ENCODE measurements around the gene UBA52. TPM values are rescaled to one million over a fixed set of nuclear protein-coding genes. Genes with fewer than 3 reads are reported as not detected.
"Not testable (repeated sequence)": the region's sequence is repeated elsewhere in the genome, so short reads cannot be mapped to it uniquely, and the experiment has no call there.

UBA52 gene
- total RNA-seq, 8 experiments from 2014 or later = 1,160 to 2,382 (median 1,457) TPM

DNA sequence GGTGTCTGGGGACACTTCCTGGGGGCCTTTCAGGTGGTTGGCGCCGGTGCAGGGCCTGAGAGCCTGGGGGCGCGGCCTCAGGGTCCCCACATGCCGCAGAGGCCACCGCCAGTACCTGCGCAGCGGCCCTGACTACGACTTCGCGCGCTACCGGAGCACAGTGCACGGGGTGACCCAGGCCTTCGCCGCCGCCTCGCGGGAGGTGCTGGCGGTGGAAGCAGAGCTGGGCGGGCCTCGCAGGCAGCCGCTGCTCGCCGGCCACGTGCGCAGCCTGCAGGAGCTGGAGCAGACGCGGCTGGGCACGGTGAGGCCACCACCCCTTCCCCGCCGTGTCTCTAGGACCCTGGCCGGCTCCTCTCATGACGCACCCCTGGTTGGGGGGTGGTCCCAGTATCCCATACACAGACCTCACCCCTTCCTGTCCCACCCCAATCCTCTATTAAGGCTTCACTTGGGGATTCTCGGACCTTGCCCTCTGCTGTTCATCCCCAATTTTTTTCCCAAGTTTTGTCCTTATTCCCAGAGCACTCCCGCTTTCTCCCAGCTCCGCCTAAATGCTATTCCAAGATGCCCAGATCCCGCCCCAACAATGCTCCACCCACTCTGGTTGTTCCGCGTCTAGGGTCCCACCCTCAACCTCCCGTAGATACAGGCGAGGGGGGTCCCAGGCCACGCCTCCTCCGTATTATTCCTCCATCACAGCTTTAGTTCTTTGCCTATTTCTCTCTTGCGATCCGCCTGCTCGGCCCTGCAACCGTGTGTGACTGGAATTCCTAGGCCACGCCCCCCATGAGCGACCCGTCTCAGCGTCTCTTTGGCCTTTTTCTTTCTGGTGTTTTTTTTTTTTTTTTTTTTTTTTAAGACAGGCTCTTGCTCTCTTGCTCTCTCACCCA, 18.0 kb downstream of the UBA52 start:
- peak overlapping the region; percentile 78 to 96 (median 90) for H3K4me3 ChIP-seq
- 0 to 15% (median 2%) methylated on average over 2 to 14 of the region's 52 CpGs; no CpG with 5 or more reads in 2 of the 10 experiments for WGBS, 10 experiments
- in situ Hi-C loops (cut with MboI; ENCODE audit: low pct_unique_long_range_greater_than_20kb in 2 of 9, low sequenced_read_pairs in 9 of 9, unreplicated experiment in 9 of 9) = loop anchor here in 6 of 9 experiments (10.0 to 25.0 kb wide), 4 partner anchors 248 to 398 kb away; partner anchors contain the start of gene UPF1 (in 3 of the 6)
- peak; percentile 36 to 72 (median 48) for ATAC-seq (replicated peaks in 6 of 8)
- H3K27ac ChIP-seq = peak overlapping the region; percentile 87 to 88
- peaks cover 5 to 8% of the 10 kb centered on the region in 2 donors for H3K4me1 ChIP-seq (replicated peaks in 1 of 2)

DNA sequence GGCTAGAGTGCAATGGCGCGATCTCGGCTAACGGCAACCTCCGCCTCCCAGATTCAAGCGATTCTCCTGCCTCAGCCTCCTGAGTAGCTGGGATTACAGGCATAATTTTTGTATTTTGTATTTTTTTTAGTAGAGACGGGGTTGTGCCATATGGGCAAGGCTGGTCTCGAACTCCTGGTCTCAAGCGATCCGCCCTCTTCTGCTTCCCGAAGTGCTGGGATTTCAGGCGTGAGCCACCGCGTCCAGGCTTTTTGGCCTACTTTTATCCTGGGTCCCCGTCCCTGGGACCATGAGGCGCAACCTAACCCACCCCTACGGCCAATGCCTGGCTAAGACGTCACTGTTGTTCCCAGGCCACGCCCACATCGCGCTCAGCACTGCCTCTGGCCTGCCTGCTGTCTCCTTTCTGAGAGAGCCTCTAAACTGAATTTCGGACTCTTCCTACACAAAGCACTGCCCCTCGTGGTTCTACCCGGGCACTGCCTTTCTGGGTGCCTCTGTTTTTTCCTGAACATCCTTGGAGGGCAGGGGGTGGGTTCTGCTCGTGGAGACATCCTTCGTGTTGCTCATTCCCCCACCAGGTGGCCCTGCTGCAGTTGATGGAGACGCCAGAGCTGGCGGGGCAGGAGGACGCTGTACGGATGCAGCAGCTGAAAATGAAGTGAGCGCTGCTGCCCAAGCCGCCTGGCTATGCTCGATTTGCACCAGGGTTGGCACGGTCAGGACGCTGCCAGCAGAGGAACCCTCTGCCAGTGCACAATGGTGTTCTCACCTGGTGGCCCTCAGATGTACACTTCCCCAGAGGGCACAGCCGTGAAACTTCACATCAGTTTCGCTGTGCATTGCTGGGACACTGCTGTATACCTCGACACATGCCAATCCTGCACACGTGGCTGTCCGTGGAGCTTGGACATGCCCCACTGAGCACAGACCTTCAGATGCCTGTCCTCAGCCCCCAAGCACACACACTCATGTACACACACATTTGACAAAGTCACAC, 18.9 kb downstream of the UBA52 start:
- Histone ChIP-seq H3K27ac (peak overlapping the region; percentile 81 to 88), H3K4me1 (replicated peaks in 1 of 2) (peaks cover 12 to 17% of the 10 kb centered on the region in 2 donors), H3K4me3 (peak overlapping the region; percentile 78 to 96 (median 90))
- in situ Hi-C loops (cut with MboI; ENCODE audit: low pct_unique_long_range_greater_than_20kb in 2 of 9, low sequenced_read_pairs in 9 of 9, unreplicated experiment in 9 of 9) = loop anchor here in 6 of 9 experiments (10.0 to 25.0 kb wide), 4 partner anchors 247 to 397 kb away; partner anchors contain the start of gene UPF1 (in 3 of the 6)
- ATAC-seq (replicated peaks in 6 of 8) = peak in 5 of 8 experiments; percentile 64 to 74 (median 70)
- WGBS, 10 experiments = 0 to 100% (median 48%) methylated on average over 1 to 13 of the region's 40 CpGs

DNA sequence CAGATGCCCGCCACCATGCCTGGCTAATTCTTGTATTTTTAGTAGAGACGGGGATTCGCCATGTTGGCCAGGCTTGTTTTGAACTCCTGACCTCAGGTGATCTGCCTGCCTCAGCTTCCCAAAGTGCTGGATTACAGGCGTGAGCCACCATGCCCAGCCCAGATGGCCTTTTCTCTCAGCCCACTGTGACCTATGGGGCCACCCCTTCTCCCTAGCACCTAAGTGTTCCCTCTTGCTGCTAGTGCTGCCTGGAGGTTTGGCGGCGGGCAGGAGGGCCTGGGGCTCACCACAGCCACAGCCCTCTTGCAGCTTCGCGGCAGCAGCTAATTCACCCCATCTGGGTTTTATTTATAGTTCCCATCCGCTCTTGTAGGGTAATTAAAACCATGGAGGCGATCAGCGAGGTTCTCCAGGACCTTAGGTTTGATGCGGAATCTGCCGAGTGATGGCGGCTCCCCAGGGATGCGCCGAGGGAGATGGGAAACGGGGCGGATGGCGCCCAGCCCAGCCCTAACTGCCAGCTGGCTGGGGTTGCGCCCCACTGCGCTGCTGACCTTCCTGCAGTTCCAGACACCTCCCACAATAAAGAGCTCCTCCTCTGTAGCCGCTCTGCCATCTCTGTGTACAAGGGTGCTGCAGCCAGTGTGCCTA, 20.2 kb downstream of the UBA52 start:
- in situ Hi-C loops (cut with MboI; ENCODE audit: low pct_unique_long_range_greater_than_20kb in 2 of 9, low sequenced_read_pairs in 9 of 9, unreplicated experiment in 9 of 9) = loop anchor here in 6 of 9 experiments (10.0 to 25.0 kb wide), 4 partner anchors 245 to 395 kb away; partner anchors contain the start of gene UPF1 (in 3 of the 6)
- no peak for ATAC-seq (replicated peaks in 6 of 8)
- 10 to 100% (median 80%) methylated on average over 1 to 9 of the region's 22 CpGs; no CpG with 5 or more reads in 2 of the 10 experiments for WGBS, 10 experiments
- H3K27ac ChIP-seq = no peak overlapping the region
- H3K4me3 ChIP-seq = no peak overlapping the region
- peaks cover 12 to 20% of the 10 kb centered on the region in 2 donors for H3K4me1 ChIP-seq (replicated peaks in 1 of 2)

GRCh38 chr19:18592732-18593131, 21.1 kb downstream of the UBA52 start:
- in situ Hi-C loops (cut with MboI; ENCODE audit: low pct_unique_long_range_greater_than_20kb in 2 of 9, low sequenced_read_pairs in 9 of 9, unreplicated experiment in 9 of 9) = loop anchor here in 6 of 9 experiments (10.0 to 25.0 kb wide), 4 partner anchors 245 to 395 kb away; partner anchors contain the start of gene UPF1 (in 3 of the 6)

GRCh38 chr19:18593367-18594095, 21.9 kb downstream of the UBA52 start:
- peak overlapping the region in 4 of 5 donors; percentile 23 to 40 (median 28) for H3K4me3 ChIP-seq
- WGBS, 10 experiments = 43 to 100% (median 53%) methylated on average over 1 to 9 of the region's 25 CpGs; no CpG with 5 or more reads in 6 of the 10 experiments
- ATAC-seq (replicated peaks in 6 of 8) = no peak
- no peak overlapping the region for H3K27ac ChIP-seq
- in situ Hi-C loops (cut with MboI; ENCODE audit: low pct_unique_long_range_greater_than_20kb in 2 of 9, low sequenced_read_pairs in 9 of 9, unreplicated experiment in 9 of 9) = loop anchor here in 6 of 9 experiments (10.0 to 25.0 kb wide), 4 partner anchors 244 to 394 kb away; partner anchors contain the start of gene UPF1 (in 3 of the 6)
- peaks cover 12 to 21% of the 10 kb centered on the region in 2 donors for H3K4me1 ChIP-seq (replicated peaks in 1 of 2)

More at GRCh38 chr19:18592732-18593131, 21.1 kb downstream of the UBA52 start:
- 83 to 100% (median 92%) methylated on average over 1 to 3 of the region's 5 CpGs; no CpG with 5 or more reads in 6 of the 10 experiments for WGBS, 10 experiments
- not testable (repeated sequence) for ATAC-seq (replicated peaks in 6 of 8); H3K27ac ChIP-seq; H3K4me3 ChIP-seq
- peaks cover 12 to 21% of the 10 kb centered on the region in 2 donors for H3K4me1 ChIP-seq (replicated peaks in 1 of 2)

DNA sequence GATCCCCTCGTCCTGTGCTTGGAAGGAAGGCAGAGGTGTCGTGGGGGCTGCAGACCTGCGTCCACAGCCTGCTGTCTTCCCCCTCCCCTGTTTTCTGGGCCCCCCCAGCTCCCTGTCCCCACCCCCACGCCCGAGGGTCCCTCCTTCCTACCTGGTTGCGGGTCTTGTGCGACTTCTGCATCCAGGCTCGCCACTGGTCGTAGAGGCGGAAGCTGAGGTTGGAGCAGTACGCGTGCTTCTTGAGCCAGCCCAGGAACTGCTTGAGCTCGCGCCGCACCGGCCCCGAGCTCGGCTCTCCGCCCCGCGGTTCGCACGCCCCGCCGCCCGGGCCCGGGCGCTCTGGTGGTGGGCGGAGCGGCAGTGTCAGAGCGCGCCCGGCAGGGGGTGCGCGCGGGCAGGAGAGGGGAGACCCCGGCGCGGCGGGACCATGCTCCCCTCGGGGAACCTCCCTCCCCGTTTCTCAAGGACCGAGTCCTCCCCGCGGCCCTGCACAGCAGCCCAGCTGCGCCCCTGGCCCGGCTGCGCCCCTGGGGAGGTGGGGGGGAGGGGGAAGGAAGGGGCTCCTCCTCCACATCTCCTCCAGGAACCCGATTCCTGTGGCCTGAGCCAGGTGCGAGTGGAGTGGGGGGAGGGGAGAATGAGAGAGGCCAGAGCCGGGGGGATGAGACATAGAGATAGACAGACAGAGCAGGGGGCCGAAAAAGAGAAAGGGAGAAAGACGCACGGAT, 22.6 kb downstream of the UBA52 start:
- 0% methylated on average over 1 of the region's 54 CpGs; no CpG with 5 or more reads in 9 of the 10 experiments for WGBS, 10 experiments
- H3K4me3 ChIP-seq = peak overlapping the region; percentile 23 to 40 (median 31)
- in situ Hi-C loops (cut with MboI; ENCODE audit: low pct_unique_long_range_greater_than_20kb in 2 of 9, low sequenced_read_pairs in 9 of 9, unreplicated experiment in 9 of 9) = loop anchor here in 6 of 9 experiments (10.0 to 25.0 kb wide), 4 partner anchors 243 to 393 kb away; partner anchors contain the start of gene UPF1 (in 3 of the 6)
- H3K27ac ChIP-seq = peak overlapping the region in 1 of 2 donors; percentile 43
- H3K4me1 ChIP-seq (replicated peaks in 1 of 2) = peaks cover 12 to 21% of the 10 kb centered on the region in 2 donors
- peak; percentile 44 to 79 (median 53) for ATAC-seq (replicated peaks in 6 of 8)

DNA sequence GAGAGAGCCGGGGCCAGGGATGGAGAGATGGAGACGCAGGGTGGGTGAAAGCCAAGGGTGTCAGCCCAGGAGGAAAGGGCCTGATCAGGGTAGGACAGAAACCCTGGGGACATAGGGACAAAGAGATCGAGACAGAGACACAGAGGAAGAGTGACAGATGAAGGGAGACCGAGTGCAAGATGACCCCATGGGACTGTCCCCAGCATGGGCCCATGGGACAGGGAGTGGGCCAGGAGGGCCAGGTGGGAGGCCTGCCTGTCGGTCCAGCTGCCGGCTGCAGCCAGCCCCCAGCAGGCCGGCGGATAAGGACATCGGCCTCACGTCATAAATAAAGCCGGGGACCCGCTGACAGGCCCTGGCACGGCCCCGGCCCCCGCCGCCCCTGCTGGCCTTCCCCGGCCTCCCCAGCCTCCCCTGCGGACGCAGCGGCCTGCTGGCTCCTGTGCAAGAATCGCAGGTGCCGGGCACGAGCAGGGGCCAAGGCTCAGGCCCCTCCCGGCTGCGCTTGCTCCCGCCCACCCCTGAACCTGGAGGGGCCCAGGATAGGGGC, 23.2 kb downstream of the UBA52 start:
- peak overlapping the region; percentile 23 to 40 (median 31) for H3K4me3 ChIP-seq
- peaks cover 12 to 21% of the 10 kb centered on the region in 2 donors for H3K4me1 ChIP-seq (replicated peaks in 1 of 2)
- 0 to 17% (median 0%) methylated on average over 1 to 2 of the region's 26 CpGs; no CpG with 5 or more reads in 5 of the 10 experiments for WGBS, 10 experiments
- in situ Hi-C loops (cut with MboI; ENCODE audit: low pct_unique_long_range_greater_than_20kb in 2 of 9, low sequenced_read_pairs in 9 of 9, unreplicated experiment in 9 of 9) = loop anchor here in 6 of 9 experiments (10.0 to 25.0 kb wide), 4 partner anchors 242 to 392 kb away; partner anchors contain the start of gene UPF1 (in 3 of the 6)
- peak in 5 of 8 experiments; percentile 0 to 14 (median 2) for ATAC-seq (replicated peaks in 6 of 8)
- H3K27ac ChIP-seq = peak overlapping the region in 1 of 2 donors; percentile 43

GRCh38 chr19:18595475-18595874, 23.8 kb downstream of the UBA52 start:
- H3K4me3 ChIP-seq = no peak overlapping the region
- in situ Hi-C loops (cut with MboI; ENCODE audit: low pct_unique_long_range_greater_than_20kb in 2 of 9, low sequenced_read_pairs in 9 of 9, unreplicated experiment in 9 of 9) = loop anchor here in 6 of 9 experiments (10.0 to 25.0 kb wide), 4 partner anchors 242 to 392 kb away; partner anchors contain the start of gene UPF1 (in 3 of the 6)
- H3K27ac ChIP-seq = peak overlapping the region in 1 of 2 donors; percentile 43
- no peak for ATAC-seq (replicated peaks in 6 of 8)
- WGBS, 10 experiments = 67 to 100% (median 90%) methylated on average over 1 to 2 of the region's 6 CpGs; no CpG with 5 or more reads in 7 of the 10 experiments
- peaks cover 12 to 21% of the 10 kb centered on the region in 2 donors for H3K4me1 ChIP-seq (replicated peaks in 1 of 2)

GRCh38 chr19:18596752-18597157, 25.1 kb downstream of the UBA52 start:
- in situ Hi-C loops (cut with MboI; ENCODE audit: low pct_unique_long_range_greater_than_20kb in 2 of 9, low sequenced_read_pairs in 9 of 9, unreplicated experiment in 9 of 9) = loop anchor here in 6 of 9 experiments (10.0 to 25.0 kb wide), 4 partner anchors 241 to 391 kb away; partner anchors contain the start of gene UPF1 (in 3 of the 6)
- H3K4me3 ChIP-seq = no peak overlapping the region
- no CpG with 5 or more reads among the region's 21 CpGs for WGBS, 10 experiments
- peaks cover 9 to 21% of the 10 kb centered on the region in 2 donors for H3K4me1 ChIP-seq (replicated peaks in 1 of 2)
- no peak overlapping the region for H3K27ac ChIP-seq
- peak in 3 of 8 experiments; percentile 6 to 33 (median 9) for ATAC-seq (replicated peaks in 6 of 8)
